Measurements from ENCODE around the gene LRRC41. TPM values are rescaled to one million over a fixed set of nuclear protein-coding genes. Genes with fewer than 3 reads are reported as not detected.

LRRC41 gene
- total RNA-seq, 1 experiment from 2014 or later: 66.3 TPM

DNA sequence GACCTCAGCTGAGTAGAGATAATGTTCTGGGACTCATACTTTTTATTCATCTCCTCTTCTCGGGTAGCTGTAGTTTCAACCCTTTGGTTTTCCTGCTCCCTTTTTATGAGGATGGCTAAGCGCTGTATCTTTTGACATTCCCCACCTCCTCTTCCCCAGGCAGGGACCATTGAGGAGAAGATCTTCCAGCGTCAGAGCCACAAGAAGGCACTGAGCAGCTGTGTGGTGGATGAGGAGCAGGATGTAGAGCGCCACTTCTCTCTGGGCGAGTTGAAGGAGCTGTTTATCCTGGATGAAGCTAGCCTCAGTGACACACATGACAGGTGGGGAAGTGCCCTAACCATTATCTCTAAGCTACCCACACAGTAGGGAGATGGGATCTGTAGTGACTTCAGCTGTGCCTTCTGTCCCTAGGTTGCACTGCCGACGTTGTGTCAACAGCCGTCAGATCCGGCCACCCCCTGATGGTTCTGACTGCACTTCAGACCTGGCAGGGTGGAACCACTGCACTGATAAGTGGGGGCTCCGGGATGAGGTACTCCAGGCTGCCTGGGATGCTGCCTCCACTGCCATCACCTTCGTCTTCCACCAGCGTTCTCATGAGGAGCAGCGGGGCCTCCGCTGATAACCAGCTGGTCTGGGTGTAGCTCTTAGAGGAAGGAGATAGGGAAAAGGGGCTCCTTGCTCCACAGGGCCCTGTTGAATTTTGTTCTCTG lies 25.6 kb downstream of the LRRC41 start:
- H3K4me1 ChIP-seq (replicated peaks; ENCODE audit: insufficient read depth): no peaks in the 10 kb centered on the region
- H3K27me3 ChIP-seq (ENCODE audit: insufficient read depth, low read depth): no peaks in the 10 kb centered on the region
- H3F3A ChIP-seq (ENCODE audit: insufficient read depth, low read depth): peaks cover 26% of the 10 kb centered on the region; the same call in 1 of the 2 replicates
- POLR2A ChIA-PET (ENCODE audit: unreplicated experiment): interaction anchor here (0.6 kb wide), 1 partner anchor 29 kb away, joined by 3 read pairs; no protein-coding TSS in a partner anchor
- no peak overlapping the region for H3K4me2 ChIP-seq
- H3K4me3 ChIP-seq: no peak overlapping the region
- no peaks in the 10 kb centered on the region for H3K9me3 ChIP-seq (ENCODE audit: insufficient read depth, low read depth)
- DNase-seq: no peak
- intact Hi-C loops (cut with micrococcal nuclease; ENCODE audit: unreplicated experiment): no loop called here
- no peak for TF ChIP-seq EZH2 (IDR thresholded peaks at IDR 0.05; ENCODE audit: low read depth)
- TF ChIP-seq, protein P1, sequence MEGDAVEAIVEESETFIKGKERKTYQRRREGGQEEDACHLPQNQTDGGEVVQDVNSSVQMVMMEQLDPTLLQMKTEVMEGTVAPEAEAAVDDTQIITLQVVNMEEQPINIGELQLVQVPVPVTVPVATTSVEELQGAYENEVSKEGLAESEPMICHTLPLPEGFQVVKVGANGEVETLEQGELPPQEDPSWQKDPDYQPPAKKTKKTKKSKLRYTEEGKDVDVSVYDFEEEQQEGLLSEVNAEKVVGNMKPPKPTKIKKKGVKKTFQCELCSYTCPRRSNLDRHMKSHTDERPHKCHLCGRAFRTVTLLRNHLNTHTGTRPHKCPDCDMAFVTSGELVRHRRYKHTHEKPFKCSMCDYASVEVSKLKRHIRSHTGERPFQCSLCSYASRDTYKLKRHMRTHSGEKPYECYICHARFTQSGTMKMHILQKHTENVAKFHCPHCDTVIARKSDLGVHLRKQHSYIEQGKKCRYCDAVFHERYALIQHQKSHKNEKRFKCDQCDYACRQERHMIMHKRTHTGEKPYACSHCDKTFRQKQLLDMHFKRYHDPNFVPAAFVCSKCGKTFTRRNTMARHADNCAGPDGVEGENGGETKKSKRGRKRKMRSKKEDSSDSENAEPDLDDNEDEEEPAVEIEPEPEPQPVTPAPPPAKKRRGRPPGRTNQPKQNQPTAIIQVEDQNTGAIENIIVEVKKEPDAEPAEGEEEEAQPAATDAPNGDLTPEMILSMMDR (conservative IDR thresholded peaks at IDR 0.05): no peak
- H3K9me2 ChIP-seq (ENCODE audit: insufficient read depth): no peaks in the 10 kb centered on the region
- no peak overlapping the region for H3K27ac ChIP-seq
- H4K20me1 ChIP-seq (ENCODE audit: insufficient read depth): no peaks in the 10 kb centered on the region
- CTCF ChIA-PET: no interaction called here
- BruUV-seq (replicated peaks): no TSS peak
- no peak overlapping the region for H2AFZ ChIP-seq
- peaks cover 14% of the 10 kb centered on the region; the same call in 1 of the 2 replicates for H3K36me3 ChIP-seq (ENCODE audit: low read depth)
- H3K79me2 ChIP-seq (ENCODE audit: low read depth): no peaks in the 10 kb centered on the region

DNA sequence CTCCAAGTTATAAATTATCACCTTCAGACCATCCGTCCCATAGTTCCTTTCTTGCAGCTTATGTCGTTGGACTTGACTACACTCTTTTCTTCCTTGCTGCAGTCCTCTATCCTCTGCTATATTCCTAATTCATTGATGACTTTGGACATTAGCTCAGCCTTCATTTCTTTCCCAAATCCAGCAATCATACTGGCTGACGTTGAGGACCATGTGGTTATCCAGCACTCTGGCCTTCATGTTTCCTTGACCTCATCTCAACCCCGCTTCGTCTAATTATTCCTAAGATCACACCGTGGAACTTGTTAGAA lies 28.4 kb downstream of the LRRC41 start:
- TF ChIP-seq, protein P1 (conservative IDR thresholded peaks at IDR 0.05): no peak
- no peak for TF ChIP-seq EZH2 (IDR thresholded peaks at IDR 0.05; ENCODE audit: low read depth)
- Histone ChIP-seq H3K4me3 (no peak overlapping the region), H2AFZ (no peak overlapping the region), H3K79me2 (ENCODE audit: low read depth) (no peaks in the 10 kb centered on the region), H3F3A (ENCODE audit: insufficient read depth, low read depth) (peaks cover 20% of the 10 kb centered on the region; the same call in 1 of the 2 replicates), H3K36me3 (ENCODE audit: low read depth) (peaks cover 16% of the 10 kb centered on the region; the same call in 1 of the 2 replicates), H3K27ac (no peak overlapping the region), H3K4me1 (replicated peaks; ENCODE audit: insufficient read depth) (no peaks in the 10 kb centered on the region), H3K9me2 (ENCODE audit: insufficient read depth) (no peaks in the 10 kb centered on the region), H4K20me1 (ENCODE audit: insufficient read depth) (no peaks in the 10 kb centered on the region), H3K27me3 (ENCODE audit: insufficient read depth, low read depth) (no peaks in the 10 kb centered on the region), H3K9me3 (ENCODE audit: insufficient read depth, low read depth) (no peaks in the 10 kb centered on the region), H3K4me2 (no peak overlapping the region)
- no TSS peak for BruUV-seq (replicated peaks)
- CTCF ChIA-PET: interaction anchor here (0.6 kb wide), 1 partner anchor 15 kb away, joined by 3 read pairs; no protein-coding TSS in a partner anchor
- POLR2A ChIA-PET (ENCODE audit: unreplicated experiment): interaction anchor here (0.9 kb wide), 1 partner anchor 18 kb away, joined by 3 read pairs; no protein-coding TSS in a partner anchor
- DNase-seq: no peak
- intact Hi-C loops (cut with micrococcal nuclease; ENCODE audit: unreplicated experiment): no loop called here

DNA sequence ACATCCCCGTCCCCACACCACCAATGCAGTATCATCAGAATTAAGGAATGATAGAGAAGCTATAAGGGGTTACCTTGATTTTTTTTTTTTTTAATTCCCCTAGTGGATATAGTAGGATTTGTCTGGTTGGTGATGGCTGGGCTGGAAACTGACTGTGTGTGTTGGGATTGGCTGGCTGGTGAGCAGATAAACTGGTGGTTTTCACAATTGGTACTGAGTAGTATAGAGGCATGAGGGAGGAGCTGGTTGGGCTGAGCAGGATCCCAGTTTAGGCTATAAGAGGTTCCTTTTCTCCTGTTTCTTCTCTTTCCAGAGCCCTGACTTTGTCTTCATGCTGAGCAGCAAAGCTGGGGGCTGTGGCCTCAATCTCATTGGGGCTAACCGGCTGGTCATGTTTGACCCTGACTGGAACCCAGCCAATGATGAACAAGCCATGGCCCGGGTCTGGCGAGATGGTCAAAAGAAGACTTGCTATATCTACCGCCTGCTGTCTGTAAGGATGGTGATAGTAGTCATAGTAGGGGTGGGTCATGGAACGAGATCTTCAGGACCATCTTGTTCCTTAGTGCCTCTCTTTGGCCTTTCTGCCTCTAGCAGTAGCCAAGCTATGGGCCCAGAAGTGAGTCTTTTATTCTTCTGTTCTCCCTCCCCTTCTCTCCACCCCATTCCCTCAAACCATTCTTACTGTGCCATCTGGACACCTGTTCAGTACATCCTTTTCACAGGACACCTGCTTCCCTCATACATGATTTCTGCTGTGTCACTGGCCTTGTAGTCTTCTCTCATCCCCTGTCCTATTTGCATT lies 29.0 kb downstream of the LRRC41 start:
- H3K27me3 ChIP-seq (ENCODE audit: insufficient read depth, low read depth): no peaks in the 10 kb centered on the region

More for the DNA sequence above, 29.0 kb downstream of the LRRC41 start:
- DNase-seq: no peak
- no peak overlapping the region for H3K4me2 ChIP-seq
- no peak overlapping the region for H3K27ac ChIP-seq
- H3K9me2 ChIP-seq (ENCODE audit: insufficient read depth): no peaks in the 10 kb centered on the region
- no peaks in the 10 kb centered on the region for H3K79me2 ChIP-seq (ENCODE audit: low read depth)
- H2AFZ ChIP-seq: no peak overlapping the region
- intact Hi-C loops (cut with micrococcal nuclease; ENCODE audit: unreplicated experiment): no loop called here
- H3K36me3 ChIP-seq (ENCODE audit: low read depth): peaks cover 14% of the 10 kb centered on the region; the same call in 1 of the 2 replicates
- BruUV-seq (replicated peaks): no TSS peak
- no peaks in the 10 kb centered on the region for H3K9me3 ChIP-seq (ENCODE audit: insufficient read depth, low read depth)
- H3K4me3 ChIP-seq: no peak overlapping the region
- TF ChIP-seq EZH2 (IDR thresholded peaks at IDR 0.05; ENCODE audit: low read depth): no peak
- TF ChIP-seq, protein P1 (conservative IDR thresholded peaks at IDR 0.05): no peak
- ChIA-PET POLR2A (ENCODE audit: unreplicated experiment) (no interaction called here), CTCF (interaction anchor here (0.6 to 0.7 kb wide), 2 partner anchors 16 to 88 kb away, joined by 3 read pairs; no protein-coding TSS in a partner anchor)
- H3F3A ChIP-seq (ENCODE audit: insufficient read depth, low read depth): peaks cover 20% of the 10 kb centered on the region
- no peaks in the 10 kb centered on the region for H4K20me1 ChIP-seq (ENCODE audit: insufficient read depth)
- H3K4me1 ChIP-seq (replicated peaks; ENCODE audit: insufficient read depth): no peaks in the 10 kb centered on the region
